Superior temporal gyrus (tissue), 1 donor: Measurements from ENCODE around the gene BUB1B.
"Not testable (repeated sequence)": the region's sequence is repeated elsewhere in the genome, so short reads cannot be mapped to it uniquely, and the experiment has no call there.

Experiments used
- DNase-seq: peaks from one replicate; pipeline ENCODE4 v3.0.0-alpha.2; 2016; ENCODE audit errors: extremely low spot score

Gene BUB1B, protein sequence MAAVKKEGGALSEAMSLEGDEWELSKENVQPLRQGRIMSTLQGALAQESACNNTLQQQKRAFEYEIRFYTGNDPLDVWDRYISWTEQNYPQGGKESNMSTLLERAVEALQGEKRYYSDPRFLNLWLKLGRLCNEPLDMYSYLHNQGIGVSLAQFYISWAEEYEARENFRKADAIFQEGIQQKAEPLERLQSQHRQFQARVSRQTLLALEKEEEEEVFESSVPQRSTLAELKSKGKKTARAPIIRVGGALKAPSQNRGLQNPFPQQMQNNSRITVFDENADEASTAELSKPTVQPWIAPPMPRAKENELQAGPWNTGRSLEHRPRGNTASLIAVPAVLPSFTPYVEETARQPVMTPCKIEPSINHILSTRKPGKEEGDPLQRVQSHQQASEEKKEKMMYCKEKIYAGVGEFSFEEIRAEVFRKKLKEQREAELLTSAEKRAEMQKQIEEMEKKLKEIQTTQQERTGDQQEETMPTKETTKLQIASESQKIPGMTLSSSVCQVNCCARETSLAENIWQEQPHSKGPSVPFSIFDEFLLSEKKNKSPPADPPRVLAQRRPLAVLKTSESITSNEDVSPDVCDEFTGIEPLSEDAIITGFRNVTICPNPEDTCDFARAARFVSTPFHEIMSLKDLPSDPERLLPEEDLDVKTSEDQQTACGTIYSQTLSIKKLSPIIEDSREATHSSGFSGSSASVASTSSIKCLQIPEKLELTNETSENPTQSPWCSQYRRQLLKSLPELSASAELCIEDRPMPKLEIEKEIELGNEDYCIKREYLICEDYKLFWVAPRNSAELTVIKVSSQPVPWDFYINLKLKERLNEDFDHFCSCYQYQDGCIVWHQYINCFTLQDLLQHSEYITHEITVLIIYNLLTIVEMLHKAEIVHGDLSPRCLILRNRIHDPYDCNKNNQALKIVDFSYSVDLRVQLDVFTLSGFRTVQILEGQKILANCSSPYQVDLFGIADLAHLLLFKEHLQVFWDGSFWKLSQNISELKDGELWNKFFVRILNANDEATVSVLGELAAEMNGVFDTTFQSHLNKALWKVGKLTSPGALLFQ

GRCh38 chr15:40160689-40161688, at the start of gene BUB1B:
Gene BUB1B (plus strand): TSS chr15:40161069. CDS start chr15:40161221, 152 bp downstream.
- DNase-seq = peak; percentile 99

- DNase-seq = no peak
Measured at GRCh38 chr15:40111888-40112287, 49.0 kb upstream of the BUB1B start.

DNA sequence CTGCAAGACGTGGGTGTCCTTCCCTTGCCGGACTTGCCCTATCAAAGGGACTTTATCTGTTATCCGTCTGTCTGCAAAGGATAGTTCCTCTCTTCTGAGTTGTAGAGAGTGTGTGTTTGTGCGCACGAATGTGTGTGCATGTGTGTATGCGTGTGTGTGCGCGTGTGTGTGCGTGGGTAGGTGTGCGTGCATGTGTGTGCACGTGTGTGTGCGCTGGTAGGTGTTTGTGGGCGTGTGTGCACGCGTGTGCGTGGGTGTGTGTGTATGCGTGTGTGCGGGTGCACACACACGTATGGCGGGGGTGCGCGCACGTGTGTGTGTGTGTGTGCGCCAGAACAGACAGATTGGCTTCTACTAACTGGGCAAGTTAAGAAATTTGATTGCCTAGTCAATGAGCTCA, 48.1 kb upstream of the BUB1B start:
- no peak for DNase-seq

DNA sequence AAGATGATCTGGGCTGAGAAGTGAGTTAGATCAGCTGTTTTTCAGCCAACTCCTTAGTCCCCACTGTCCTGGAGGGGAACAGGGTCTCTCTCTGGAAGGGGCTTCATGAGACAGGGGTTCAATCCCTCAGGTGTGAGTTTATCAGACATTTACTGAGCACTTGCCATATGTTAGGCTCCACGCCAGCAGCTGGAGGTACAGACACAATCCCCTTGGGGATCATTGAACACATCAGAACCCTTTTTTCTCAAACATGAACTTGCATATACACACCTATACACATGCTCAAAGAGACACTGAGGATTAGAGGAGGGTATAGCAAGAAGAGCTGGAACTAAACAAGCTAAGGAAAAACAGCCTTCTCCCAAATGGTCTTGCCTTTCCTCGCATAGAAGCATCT, 46.7 kb upstream of the BUB1B start:
- no peak for DNase-seq

- DNase-seq = not testable (repeated sequence)
Measured at GRCh38 chr15:40115106-40115505, 45.8 kb upstream of the BUB1B start.

DNA sequence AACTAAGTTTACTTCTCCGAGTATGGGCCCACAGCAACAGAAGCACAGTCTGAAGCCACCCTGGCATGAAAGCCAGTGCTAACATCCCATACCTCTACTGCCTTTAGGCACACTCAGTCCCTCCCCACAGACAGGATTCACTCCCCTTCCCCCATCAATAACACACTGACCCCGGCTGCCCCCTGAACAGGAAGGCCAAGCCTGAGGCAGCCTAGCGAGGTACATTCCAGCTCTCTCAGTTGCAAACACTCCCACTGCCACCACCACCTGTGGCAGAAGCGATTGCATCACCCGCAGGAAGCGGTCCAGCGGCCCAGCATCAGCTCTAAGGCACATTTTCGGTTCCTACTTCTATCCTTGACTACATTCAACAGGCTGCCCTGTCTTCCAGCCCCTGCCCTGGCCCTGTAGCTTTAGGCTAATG, 45.2 kb upstream of the BUB1B start:
- DNase-seq = no peak

GRCh38 chr15:40118473-40118872, 42.4 kb upstream of the BUB1B start:
- DNase-seq = no peak

DNA sequence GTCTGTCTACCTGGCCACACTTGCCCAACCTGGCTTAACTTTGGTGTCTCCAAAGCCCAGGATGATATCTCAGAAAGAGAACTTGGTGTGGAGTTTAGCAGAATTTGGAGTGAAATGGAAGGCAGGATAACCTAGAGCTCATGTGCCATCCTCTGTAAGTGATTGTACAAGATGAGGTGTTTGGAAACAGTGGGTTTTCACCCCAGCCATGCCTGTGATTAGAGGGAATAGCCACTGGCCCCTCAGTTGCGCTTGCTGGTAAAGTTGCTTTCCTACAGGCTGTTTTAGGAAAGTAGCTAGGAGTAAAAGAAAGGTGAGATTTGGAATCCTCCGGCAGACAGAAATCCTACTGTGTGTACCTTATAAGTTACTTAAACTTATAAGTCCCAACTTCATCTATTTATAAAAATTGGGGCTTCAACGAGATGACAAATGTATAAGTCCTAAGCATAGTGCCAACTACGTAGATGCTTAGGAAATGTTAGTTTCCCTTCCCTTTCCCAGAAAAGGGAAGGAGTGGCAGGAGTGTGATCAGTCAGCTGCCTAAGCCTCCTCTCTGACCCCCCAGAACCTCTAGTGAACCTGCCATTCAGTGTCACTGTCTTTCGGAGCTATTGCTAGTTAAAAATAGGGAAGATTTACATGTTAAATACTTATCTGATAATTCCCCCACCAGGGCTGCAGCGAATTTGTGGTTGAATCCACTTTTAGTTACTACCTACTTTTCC, 38.8 kb upstream of the BUB1B start:
- no peak for DNase-seq

DNA sequence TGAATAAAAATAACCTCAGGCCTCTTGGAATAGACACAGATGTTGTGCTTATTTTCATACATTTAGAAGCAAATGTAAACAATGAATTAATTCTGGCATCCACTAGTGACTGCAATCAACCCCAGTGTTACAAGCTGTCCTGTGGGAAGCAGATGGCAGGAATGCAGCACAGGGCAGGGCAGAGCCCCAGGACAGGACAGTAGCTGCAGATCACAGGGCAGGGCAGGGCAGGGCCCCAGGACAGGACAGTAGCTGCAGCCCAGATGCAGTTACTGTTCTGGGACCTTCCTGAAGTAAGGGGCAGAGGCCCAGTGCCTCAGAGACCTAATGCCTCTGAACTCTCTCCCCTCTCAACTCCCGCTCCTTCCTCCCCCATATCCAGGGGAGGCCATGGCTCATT, 37.9 kb upstream of the BUB1B start:
- DNase-seq = not testable (repeated sequence)

DNA sequence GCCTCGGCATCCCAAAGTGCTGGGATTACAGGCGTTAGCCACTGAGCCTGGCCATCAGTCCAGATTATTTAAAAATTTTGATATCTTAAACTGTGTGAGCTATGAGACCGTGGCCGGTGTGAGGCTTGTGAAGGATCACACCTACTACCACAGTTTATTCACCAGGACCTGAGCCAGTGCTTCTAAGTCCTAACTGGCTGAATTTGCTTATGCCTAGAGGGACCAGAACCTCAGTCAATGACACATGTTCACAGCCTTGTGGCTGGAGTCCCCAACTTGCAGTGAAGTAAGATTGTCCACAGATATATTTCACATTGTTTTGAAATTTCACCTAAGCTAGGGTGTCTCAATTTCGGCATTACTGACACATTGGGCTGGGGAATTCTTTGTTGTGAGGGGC, 37.0 kb upstream of the BUB1B start:
- not testable (repeated sequence) for DNase-seq

GRCh38 chr15:40124333-40124732, 36.5 kb upstream of the BUB1B start:
- DNase-seq = not testable (repeated sequence)

GRCh38 chr15:40124807-40125285, 36.0 kb upstream of the BUB1B start:
- not testable (repeated sequence) for DNase-seq

GRCh38 chr15:40125950-40126349, 34.9 kb upstream of the BUB1B start:
- no peak for DNase-seq

DNA sequence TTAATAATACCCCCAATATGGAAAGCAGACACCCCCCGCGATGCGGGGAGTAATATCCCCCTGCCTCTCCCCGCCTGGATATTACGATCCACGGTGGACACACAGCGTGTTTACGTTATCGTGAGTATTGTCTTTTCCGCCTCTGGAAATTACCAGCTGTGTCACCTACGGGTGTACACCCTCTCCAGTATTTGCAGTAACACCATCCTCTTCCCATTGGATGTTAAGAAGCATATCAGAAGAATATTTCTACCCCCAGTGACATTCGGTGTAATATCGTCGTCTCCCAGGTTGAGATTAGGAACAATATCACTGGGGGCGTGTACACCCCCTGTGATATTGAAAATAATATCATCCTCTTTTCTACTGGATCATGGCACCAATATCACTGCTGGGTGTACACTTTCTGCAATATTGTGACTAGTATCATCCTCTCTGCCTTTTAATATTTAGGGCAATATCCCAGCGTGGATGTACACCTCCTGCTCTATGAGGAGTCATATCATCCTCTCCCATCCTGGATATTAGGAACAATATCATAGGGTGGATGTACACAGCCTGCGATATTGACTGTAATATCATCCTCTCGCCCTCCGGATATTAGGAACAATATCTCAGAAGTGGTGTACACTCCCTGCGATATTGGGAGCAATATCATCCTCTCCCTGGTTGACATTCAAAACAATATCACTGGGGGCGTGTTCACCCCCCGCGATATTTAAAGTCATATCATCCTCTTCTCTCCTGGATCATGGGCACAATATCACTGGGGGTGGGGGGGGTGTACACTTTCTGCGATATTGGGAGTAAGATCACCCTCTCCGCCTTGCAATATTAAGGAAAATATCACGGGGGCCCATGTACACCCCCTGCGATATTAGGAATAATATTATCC, 31.9 kb upstream of the BUB1B start:
- no peak for DNase-seq

- no peak for DNase-seq
Measured at GRCh38 chr15:40130118-40130517, 30.8 kb upstream of the BUB1B start.

- DNase-seq = no peak
Measured at GRCh38 chr15:40130799-40131502, 29.9 kb upstream of the BUB1B start.

GRCh38 chr15:40133544-40133943, 27.3 kb upstream of the BUB1B start:
- no peak for DNase-seq

DNA sequence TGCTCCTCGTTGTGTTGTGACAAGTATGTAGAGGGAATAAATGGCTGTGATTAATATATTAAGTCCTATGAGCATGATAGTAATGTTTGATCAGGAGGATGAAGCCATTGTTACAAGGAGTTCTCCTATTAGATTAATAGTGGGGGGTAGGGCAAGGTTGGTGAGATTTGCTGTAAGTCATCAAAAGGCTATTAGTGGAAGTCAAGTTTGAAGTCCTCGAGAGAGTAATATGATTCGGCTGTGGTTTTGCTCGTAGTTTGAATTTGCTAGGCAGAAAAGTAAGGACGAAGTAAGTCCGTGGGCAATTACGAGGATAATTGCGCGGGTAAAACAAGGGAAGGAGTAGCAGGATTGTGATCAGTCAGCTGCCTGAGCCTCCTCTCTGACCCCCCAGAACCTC, 26.0 kb upstream of the BUB1B start:
- DNase-seq = no peak
